Hindlimb muscle (tissue), 1 donor: Measurements from ENCODE around the gene ANP32E. TPM values are rescaled to one million over a fixed set of nuclear protein-coding genes. Genes with fewer than 3 reads are reported as not detected.
"Not testable (repeated sequence)": the region's sequence is repeated elsewhere in the genome, so short reads cannot be mapped to it uniquely, and the experiment has no call there.

Source experiments
- DNase-seq: peaks from one replicate; pipeline ENCODE4 v3.0.0-alpha.2; 2013
- polyA plus RNA-seq: library from polyadenylated mRNA; unstranded; fragments of 120-200 nt; gene quantifications from one replicate; pipeline ENCODE4 v1.2.1, GENCODE V29; 2013; ENCODE audit not compliant: insufficient read length

The ANP32E gene
- polyA plus RNA-seq, 1 donor, result 35.2 TPM

DNA sequence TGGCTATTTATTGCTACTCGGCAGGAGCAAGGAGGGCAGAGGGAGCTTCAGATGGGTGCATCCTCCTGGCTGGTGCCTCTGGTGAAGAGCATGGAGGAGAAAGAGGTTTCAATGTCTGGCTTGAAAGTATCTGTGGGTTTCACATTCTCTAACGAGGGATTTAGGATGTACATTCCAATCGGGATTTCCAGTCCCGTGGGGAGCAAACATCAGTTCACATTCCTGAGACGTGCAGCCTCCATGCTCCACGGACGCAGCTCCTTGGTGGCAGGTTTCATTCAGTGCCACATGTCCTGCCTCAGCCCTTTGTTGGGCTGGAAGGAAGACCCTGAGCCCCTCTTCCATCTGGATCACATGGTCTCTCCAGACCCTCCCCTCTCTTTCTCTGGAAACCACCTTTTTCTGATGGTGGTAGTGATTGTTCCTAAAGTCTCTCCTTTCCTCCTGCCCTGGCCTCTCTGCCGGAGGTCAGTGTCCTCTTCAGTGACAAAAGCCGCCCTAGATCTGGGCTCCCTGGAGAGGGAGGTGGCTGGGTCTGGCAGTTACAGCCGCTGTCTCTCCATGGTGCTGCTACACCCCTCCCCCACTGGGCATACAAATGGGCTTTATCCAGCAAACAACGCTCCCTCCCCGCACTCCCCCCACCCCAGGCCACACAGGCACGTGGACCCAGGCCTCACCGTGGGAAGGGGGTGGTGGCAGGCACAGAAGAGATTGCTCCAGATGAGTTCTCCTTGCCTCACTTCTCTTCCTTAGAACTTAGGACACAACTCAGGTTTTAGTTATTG lies 20.8 kb upstream of the ANP32E start:
- no peak for DNase-seq

DNA sequence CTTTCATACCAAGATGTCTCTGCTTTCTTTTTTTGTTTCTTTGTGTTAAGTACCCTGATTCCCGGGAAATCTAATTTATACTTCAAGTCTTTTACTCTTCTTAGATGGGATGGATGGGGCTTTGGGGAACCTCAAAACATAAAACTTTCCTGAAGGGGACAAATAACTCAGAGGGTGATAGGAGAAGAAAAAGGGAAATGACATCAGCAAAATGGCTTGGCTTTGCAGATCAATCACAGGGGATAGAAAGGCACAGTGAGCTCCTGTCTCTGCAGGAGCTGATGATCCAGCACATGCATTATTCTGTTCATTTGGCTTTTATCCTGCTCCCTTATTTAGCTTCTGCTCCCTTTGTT lies 20.3 kb upstream of the ANP32E start:
- DNase-seq, result no peak

DNA sequence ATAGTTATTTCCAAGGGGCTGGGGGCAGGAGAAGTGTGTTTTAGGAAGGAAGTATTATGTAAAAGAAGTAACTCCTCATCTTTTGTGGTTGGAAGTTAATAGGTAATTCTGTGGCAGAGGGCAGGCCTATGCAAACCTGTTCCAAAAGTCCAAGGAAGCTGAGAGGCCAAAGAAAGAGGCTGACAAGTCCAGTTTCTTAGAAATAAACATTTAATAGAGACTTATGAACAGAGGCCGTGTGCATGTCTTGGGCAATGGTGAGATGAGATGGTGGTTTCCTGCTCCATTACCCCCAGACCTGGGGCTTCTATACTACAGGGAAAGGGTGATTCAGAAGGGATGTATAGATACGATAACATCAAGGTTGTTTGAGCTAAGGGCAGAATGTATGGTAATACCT lies 14.0 kb upstream of the ANP32E start:
- DNase-seq, result no peak

DNA sequence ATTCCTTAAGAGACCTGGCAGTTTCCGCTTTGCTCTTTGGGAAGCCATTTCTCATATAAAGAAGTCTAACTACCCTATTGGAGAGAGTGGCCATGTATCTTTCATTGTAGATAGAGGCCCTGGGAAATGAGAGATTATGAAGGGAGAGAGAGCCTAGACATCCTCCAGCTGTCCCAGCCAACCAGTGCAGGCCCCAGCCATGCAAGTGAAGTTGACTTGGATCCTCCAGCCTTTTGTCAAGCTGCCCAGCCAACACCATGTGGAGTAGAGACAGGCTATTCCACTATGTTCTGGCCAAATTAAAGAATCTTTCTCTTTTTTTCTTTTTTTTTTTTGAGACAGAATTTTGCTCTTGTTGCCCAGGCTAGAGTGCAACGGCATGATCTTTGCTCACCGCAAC lies 7.1 kb upstream of the ANP32E start:
- DNase-seq, result no peak

DNA sequence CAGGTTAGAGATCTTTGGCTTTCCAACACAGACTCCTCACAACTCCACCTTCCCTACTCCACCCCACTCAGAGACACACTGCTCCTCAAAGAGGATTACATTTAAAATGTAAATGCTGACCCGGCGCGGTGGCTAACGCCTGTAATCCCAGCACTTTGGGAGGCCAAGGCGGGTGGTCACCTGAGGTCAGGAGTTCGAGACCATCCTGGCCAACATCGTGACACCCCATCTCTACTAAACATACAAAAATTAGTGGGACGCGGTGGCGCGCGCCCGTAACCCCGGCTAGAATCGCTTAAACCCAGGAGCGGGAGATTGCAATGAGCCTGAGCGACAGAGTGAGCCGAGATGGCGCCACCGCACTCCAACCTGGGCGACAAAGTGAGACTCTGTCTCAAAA lies 1.8 kb upstream of the ANP32E start:
- DNase-seq, result no peak

DNA sequence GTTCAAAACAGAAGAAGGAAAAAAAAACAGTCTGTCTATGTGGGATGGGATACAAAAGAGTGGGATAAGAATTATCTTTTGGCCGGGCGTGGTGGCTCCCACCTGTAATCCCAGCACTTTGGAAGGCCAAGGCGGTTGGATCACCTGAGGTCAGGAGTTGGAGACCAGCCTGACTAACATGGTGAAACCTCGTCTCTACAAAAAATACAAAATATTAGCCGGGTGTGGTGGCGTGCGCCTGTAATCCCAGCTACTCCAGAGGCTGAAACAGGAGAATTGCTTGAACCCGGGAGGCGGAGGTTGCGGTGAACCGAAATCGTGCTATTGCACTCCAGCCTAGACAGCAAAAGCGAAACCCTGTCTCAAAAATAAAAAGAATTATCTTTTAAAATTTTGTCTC lies 1.3 kb upstream of the ANP32E start:
- not testable (repeated sequence) for DNase-seq

DNA sequence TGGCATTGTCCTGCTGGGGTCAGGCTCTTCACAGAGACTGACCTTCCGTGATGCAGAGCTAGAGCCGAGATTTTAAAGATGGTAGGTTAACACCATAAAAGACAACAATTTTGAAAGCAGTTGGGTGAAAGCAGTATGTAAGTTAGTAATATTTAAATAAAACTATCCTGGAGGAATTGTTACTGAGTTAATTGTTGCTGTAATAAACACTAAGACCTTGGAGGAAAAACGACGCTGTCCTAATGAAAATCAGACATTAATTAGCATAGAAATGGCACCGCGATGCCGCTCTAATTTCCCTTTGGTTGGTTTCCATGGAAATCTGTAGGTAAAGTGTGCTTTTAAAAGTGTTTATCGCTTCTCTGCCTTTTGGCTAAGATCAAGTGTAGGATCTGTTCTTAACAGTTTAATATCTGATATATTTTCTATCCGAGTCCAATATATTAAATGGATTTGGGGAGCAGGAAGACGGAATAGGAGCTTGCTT lies 745 bp upstream of the ANP32E start:
- DNase-seq, result no peak

DNA sequence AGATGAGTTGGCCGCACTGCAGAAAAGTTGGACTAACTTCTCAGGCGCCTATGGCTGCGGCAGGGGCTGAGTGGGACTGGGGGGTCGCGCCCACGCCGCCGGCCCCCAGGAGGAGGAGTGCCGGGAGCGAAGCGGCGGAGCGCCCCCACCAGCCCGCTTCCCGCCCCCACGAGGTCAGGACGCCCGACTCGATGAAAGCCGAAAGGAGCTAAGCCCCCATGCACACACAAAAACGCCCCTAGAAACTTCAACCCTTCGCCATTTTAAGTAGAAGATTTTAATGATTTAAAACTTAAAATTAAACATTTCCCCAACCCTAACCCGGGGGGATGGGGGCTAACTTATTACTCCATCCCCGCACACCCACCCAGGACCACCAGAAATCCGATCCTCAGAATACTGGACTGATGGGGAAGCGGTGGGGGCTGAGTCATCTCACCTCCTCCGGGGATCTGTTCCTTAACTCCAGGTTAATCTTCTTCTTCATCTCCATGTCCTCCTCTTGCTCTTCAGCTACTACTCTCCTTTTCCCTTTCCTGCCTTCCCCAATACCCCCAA lies 539 bp downstream of the ANP32E start:
- peak; percentile 51 for DNase-seq

DNA sequence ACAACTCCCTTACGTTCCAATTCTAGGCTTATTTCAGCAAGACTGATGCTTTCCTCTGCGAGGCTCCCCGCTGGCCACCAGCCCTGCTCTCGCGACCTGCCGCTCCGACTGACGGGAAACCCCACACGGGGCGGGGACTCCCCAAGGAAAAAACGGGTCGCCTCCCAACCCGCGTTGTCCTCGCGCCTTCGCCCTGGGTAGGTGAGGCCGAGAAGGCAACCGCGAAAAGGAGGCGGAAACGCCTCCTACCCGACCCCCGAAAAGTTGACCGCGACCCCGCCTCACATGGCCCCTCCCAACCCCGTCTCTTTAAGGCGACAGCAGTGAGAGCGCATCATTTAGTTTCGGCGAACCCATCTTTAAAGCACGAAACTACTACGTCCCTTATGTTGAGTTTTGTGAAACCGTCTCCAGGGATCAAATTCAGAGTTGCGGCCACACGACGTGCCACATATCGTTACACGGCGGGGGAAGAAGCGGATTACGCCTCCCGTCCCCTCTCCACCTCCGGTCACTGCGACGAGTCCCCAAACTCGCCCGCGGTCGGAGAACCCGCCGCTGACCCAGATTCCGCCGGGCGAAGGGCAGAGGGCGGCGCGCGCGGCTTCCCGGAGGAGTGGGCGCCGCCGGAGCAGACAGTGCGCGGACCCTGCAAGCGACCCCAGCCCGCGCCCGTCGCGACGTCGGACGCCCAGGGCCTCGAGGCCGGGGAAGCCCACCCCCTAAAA lies 1.2 kb downstream of the ANP32E start:
- peak; percentile 87 for DNase-seq

DNA sequence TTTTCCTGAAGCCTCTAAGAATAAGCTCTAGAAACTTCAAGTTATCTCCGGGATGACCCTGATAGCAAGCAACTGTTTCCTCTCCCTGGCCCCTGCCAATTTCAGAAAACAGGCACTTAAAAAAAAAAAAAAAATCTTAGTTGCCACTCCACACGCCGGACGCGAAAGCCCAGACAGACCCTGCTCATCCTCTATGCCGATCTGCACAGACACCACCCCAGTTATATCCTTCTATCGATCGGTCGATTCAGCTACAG lies 1.7 kb downstream of the ANP32E start:
- no peak for DNase-seq

DNA sequence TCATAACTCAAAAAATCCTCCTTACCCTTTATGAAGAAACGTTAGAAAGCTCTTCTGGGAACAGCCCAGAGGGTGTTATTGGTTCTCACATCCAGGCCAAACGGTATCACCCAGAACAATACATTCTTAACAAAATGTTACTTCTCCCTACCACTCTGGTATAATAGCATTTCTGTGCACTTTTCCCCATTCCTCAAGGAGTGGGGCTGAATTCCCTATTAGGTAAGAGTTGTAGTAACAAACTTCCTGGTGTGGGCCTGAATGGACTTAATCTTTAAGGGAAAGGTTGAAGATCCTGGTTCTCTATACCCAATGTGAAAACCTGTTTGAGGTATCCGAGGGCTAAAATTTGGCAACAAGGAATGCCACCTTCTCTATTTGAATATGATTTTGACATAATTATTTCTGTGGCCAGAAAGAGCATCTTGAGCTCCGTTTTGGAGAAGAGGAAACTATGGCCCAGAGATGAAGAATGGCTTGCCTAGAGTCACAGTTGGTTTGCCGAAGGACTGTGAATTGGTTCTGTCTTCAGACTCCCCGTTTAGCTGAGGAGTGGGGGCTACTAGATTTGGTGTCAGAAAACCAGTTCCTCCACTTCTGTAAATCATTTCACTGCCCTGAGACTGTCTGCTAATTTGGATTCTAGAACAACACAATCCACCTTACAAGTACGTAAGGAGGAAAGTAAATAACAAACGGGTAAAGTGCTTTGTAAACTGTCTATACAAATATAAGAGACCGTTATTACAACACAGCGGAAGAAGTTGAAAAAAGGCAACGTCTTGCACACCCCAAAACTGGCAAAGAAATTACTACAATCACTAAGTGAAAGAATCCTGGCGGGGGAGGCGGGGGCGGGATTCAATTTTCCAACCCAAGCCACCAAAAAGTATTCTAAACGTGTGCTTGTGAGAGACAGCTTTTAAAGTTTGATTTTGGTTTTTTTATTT lies 2.3 kb downstream of the ANP32E start:
- no peak for DNase-seq

DNA sequence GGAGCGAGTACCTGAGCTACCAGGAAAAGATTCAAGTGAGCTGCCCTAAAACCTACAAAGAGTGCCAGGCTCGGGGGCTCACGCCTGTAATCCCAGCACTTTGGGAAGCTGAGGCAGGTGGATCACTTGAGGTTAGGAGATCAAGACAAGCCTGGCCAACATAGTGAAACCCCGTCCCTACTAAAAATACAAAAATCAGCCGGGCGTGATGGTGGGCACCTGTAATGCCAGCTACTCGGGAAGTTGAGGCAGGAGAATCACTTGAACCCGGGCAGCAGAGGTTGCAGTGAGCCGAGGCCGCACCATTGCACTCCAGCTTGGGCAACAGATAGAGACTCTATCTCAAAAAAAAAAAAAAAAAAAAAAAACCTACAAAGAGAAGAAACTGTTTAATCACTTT lies 3.0 kb downstream of the ANP32E start:
- DNase-seq, result not testable (repeated sequence)

DNA sequence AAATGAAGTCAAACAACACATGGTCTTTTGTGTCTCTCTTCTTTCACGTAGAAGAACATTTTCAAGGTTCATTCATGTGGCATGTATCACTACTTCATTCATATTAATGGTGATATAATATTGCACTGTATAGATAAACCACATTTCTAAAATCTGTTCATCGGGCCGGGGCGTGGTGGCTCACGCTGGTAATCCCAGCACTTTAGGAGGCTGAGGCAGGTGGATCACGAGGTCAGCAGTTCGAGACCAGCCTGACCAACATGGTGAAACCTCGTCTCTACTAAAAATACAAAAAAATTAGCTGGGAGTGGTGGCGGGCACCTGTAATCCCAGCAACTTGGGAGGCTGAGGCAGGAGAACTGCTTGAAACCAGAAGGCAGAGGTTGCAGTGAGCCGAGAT lies 7.7 kb downstream of the ANP32E start:
- not testable (repeated sequence) for DNase-seq

DNA sequence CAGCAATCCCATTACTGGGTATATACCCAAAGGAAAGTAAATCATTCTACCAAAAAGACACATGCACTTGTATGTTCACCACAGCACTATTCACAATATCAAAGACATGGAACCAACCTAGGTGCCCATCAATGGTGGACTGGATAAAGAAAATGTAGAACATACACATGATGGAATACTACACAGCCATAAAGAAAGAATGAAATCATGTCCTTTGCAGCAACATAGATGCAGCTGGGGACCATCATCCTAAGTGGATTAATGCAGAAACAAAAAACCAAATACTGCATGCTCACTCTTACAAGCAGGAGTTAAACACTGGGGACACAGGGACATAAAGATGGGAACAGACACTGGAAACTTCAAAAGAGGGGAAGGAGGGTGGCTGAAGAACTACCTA lies 8.7 kb downstream of the ANP32E start:
- DNase-seq, result no peak

DNA sequence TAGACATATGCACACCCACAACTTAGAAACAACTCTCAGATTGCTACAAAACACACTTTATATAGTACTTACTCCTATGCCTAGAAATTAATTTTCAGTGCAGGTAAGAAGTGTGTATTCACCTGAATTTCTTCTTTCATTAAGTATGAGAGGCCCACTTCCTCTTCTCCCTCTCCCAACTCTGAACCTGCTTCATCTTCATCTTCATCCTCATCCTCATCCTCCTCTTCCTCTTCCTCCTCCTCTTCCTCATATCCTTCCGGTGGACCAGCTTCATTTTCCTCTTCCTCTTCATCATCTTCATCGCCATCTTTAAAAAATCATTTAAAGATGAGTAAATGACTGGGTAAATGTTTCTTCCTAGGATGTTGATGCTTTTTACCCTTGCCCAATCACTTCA lies 9.4 kb downstream of the ANP32E start:
- no peak for DNase-seq

DNA sequence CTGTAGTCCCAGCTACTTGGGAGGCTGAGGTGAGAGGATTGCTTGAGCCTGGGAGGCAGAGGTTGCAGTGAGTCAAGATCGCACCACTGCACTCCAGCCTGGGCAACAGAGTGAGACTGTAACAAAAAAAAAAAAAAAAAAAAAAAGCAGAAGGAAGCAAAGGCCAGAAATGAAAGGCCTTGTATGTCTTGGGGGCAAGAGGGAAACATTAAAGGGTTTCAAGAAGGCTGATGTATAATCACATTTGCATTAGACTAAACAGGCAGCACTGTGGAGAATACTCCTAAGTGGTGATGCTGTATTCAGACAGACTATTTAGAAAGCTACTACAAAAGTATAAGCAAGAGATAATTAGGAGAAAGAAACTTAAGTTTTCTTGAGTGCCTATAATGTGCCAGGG lies 10.4 kb downstream of the ANP32E start:
- DNase-seq, result no peak

DNA sequence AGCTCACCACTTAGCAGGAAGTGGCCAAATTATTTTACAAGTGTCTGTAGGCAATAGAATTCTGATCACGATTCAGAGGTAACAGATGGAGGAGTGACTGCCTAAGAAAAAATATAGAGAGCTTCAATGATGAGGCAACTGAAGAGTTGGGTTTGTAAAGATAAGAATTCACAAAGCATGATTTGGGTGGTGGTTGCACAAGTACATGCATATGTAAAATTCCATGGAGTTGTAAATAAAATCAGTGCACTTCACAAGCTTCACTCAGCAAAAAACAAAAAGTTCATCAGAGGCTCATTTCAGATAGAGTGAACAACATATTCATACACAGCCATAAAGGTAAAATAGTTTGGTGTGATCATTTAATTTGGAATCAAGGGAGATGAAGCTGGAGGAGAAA lies 10.9 kb downstream of the ANP32E start:
- no peak for DNase-seq

DNA sequence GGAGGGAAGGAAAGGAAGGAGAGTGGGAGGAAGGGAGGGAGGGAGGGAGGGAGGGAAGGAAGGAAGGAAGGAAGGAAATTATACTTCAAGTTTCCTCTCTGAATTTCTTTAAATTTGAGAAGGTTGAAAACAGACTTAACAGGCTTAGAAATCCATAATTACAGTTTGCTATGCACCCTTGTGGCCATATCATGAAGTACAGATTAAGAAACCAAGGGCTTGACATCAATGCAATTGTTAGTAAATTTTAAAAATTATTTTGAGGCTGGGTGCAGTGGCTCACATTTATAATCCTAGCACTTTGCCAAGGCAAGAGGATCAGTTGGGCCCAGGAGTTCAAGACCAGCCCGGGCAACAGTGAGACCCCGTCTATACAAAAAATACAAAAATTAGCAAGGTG lies 14.4 kb downstream of the ANP32E start:
- no peak for DNase-seq

DNA sequence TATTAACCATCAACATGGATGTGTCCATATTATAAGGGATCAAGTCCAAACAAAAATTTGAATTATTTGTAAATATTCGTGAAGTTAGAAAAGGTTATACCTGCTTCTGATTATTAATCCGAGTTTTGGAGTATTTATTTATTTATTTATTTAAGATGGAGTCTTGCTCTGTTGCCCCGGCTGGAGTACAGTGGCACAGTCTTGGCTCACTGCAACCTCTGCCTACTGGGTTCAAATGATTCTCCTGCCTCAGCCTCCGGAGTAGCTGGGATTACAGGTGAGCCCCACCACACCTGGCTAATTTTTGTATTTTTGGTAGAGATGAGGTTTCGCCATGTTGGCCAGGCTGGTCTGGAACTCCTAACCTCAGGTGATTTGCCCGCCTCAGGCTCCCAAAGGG lies 20.1 kb downstream of the ANP32E start:
- not testable (repeated sequence) for DNase-seq

DNA sequence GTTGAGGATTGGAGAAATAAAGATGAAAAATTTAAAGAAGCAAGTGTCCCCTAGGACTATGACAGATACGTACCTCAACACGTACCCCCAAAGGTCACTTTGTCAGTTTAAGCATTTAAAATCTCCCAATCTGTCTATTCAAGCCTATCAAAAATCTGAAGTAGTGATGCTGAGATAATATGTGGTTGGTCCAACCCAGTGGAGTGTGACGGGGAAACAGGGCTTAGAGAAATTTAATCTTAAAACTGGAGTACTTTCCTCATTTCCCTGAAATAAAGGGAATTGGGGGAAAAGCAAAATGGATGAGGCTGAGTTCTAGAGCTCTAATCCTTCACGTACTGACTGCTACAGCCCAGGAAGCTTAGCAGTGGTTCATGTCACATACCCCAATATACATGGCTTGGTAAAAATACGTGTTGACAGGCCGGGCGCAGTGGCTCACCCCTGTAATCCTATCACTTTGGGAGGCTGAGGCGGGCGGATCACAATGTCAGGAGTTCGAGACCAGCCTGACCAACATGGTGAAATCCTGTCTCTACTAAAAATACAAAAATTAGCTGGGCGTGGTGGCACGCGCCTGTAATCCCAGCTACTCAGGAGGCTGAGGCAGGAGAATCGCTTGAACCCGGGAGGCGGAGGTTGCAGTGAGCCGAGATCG lies 21.7 kb downstream of the ANP32E start:
- not testable (repeated sequence) for DNase-seq

DNA sequence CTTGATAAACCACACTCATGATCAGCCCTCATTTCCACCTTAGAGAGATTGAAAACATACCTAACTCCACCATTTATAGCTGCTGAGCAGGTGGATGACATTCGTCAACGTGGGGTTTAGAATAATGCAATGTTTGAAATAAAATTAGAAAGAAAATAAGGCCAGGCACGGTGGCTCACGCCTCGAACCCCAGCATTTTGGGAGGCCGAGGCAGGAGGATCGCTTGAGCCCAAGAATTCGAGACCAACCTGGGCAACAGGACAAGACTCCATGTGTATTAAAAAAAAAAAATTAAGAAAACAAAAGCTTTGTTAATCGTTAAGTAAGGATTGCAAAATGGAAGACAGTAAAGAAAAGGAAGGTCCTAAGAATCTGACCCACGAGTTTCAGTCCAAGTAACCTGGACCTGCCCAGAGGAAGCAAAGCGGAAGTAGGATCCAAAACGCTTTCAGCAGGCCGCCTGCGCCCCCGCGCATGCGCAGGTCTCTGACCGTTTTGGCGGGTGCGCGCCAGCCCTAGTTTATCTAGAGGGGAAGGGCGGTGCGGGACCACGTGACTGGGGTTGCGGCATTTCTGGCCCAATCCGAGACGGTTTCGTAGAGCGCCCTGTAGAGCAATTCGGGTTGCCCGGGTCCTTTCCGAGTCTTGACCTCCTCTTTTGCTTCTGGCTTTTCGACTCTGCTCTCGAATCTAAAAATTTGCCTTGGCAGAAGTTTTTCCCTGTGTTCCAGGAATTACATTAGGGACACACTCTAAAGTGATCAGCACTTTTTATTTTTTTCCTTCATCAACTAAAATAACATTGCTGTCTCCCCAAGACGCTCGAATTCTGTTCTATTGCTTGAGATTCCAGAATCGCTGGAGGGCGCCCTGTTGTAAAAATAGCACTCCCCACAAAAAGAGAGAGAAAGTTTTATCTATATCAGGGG lies 22.5 kb downstream of the ANP32E start:
- DNase-seq, result peak; percentile 95
